ENCODE results near the gene ATP11A. TPM values are rescaled to one million over a fixed set of nuclear protein-coding genes. Genes with fewer than 3 reads are reported as not detected.

ATP11A gene
- total RNA-seq, 2 donors from 2014 or later: 122 to 140 TPM

DNA sequence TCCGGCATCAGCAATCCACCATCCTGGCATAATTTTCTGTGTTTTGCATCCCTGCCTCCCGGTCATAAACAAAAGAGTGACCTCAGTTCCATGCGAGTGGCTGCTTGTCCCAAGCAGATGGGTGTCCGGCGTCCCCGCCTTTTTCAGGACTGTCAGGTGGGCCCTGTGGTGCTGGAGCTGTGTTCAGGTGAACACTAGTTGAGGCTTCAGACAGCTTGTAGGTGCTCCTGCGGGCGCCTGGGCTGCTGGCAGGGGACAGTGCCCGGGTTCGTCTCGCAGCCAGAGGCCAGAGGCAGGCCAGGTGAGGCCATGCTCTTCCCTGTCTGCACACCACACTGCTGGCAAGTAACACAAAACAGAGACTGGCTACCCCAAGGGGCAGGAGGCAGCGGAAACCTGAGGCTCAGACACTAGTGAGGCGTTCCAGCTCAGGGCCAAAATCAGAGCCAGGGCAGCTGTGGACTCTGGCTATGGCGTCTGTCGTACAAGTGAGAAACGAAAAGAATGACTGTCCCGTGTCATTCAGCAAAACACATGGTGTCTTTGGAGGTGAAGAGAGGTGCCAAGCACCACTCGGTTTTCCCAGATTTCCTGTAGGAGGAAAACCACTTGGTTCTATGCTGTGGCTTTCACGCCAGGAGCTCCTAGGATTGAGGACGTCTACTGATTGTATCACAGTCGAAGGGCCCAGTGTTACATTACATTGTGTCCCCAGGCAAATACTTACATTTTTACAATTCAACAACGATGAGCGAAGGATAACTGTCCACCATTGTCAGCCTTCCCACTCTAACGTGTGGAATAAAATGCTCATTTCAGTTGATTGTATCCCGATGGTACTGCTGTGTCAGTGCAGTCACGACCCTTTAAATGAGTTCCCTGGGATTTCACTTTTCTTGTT is 104.0 kb downstream of the ATP11A start:
- Histone ChIP-seq H3K4me3 (ENCODE audit: low read length) (no peak overlapping the region), H3K27me3 (ENCODE audit: control insufficient read depth, insufficient read depth, low read length, poor library complexity, severe bottlenecking) (no peaks in the 10 kb centered on the region), H3K9ac (ENCODE audit: extremely low read depth, low read length, poor library complexity, severe bottlenecking) (no peak overlapping the region), H3K27ac (ENCODE audit: low read depth, low read length) (no peak overlapping the region), H3K4me1 (ENCODE audit: control insufficient read depth, insufficient read depth, low read length) (peaks cover 5% of the 10 kb centered on the region), H3K9me3 (ENCODE audit: control insufficient read depth, low read length) (peaks cover 52% of the 10 kb centered on the region), H3K36me3 (ENCODE audit: control insufficient read depth, insufficient read depth, low read length) (peaks cover 71% of the 10 kb centered on the region)
- Mint-ChIP-seq H3K27ac (no peak overlapping the region), H3K9me3 (peaks cover 42% of the 10 kb centered on the region), H3K36me3 (ENCODE audit: low read depth) (peaks cover 86% of the 10 kb centered on the region), H3K27me3 (ENCODE audit: insufficient read depth) (no peaks in the 10 kb centered on the region), H3K4me3 (no peak overlapping the region), H3K4me1 (peaks cover 11% of the 10 kb centered on the region)
- DNase-seq: no peak
- WGBS, 2 experiments (ENCODE audit: insufficient coverage in 1 of 2, insufficient read length in 1 of 2): 95 to 96% methylated on average over 18 to 26 of the region's 26 CpGs
- TF ChIP-seq, protein P1, sequence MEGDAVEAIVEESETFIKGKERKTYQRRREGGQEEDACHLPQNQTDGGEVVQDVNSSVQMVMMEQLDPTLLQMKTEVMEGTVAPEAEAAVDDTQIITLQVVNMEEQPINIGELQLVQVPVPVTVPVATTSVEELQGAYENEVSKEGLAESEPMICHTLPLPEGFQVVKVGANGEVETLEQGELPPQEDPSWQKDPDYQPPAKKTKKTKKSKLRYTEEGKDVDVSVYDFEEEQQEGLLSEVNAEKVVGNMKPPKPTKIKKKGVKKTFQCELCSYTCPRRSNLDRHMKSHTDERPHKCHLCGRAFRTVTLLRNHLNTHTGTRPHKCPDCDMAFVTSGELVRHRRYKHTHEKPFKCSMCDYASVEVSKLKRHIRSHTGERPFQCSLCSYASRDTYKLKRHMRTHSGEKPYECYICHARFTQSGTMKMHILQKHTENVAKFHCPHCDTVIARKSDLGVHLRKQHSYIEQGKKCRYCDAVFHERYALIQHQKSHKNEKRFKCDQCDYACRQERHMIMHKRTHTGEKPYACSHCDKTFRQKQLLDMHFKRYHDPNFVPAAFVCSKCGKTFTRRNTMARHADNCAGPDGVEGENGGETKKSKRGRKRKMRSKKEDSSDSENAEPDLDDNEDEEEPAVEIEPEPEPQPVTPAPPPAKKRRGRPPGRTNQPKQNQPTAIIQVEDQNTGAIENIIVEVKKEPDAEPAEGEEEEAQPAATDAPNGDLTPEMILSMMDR (conservative IDR thresholded peaks at IDR 0.05): no peak

DNA sequence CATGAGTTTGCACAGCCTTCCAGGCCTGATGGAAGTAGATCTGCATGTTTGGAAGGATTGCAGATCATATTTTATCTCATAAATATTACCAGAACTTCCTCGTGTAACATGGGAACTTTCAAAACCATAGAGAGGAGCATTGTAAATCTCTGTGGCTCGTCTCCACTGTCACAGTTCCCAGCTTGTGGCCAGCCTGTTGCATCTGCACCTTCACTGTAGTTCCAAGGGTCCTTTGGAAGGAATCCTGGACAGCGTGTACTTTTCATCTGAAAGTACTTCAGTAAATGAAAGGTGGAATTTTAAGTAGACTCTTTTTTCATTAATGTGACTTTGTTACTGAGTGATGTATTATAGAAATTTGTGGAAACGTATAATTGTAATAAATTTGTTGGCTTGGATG is 105.4 kb downstream of the ATP11A start:
- Mint-ChIP-seq H3K4me1 (peaks cover 11% of the 10 kb centered on the region), H3K36me3 (ENCODE audit: low read depth) (peaks cover 86% of the 10 kb centered on the region), H3K9me3 (peaks cover 43% of the 10 kb centered on the region), H3K27ac (no peak overlapping the region), H3K4me3 (no peak overlapping the region), H3K27me3 (ENCODE audit: insufficient read depth) (no peaks in the 10 kb centered on the region)
- WGBS, 2 experiments (ENCODE audit: insufficient coverage in 1 of 2, insufficient read length in 1 of 2): 88 to 93% methylated on average over 4 of the region's 4 CpGs
- Histone ChIP-seq H3K27me3 (ENCODE audit: control insufficient read depth, insufficient read depth, low read length, poor library complexity, severe bottlenecking) (no peaks in the 10 kb centered on the region), H3K36me3 (ENCODE audit: control insufficient read depth, insufficient read depth, low read length) (peaks cover 64% of the 10 kb centered on the region), H3K9me3 (ENCODE audit: control insufficient read depth, low read length) (peaks cover 51% of the 10 kb centered on the region), H3K4me1 (ENCODE audit: control insufficient read depth, insufficient read depth, low read length) (peaks cover 5% of the 10 kb centered on the region), H3K9ac (ENCODE audit: extremely low read depth, low read length, poor library complexity, severe bottlenecking) (no peak overlapping the region), H3K4me3 (ENCODE audit: low read length) (no peak overlapping the region), H3K27ac (ENCODE audit: low read depth, low read length) (no peak overlapping the region)
- TF ChIP-seq, protein P1 (conservative IDR thresholded peaks at IDR 0.05): no peak
- no peak for DNase-seq

DNA sequence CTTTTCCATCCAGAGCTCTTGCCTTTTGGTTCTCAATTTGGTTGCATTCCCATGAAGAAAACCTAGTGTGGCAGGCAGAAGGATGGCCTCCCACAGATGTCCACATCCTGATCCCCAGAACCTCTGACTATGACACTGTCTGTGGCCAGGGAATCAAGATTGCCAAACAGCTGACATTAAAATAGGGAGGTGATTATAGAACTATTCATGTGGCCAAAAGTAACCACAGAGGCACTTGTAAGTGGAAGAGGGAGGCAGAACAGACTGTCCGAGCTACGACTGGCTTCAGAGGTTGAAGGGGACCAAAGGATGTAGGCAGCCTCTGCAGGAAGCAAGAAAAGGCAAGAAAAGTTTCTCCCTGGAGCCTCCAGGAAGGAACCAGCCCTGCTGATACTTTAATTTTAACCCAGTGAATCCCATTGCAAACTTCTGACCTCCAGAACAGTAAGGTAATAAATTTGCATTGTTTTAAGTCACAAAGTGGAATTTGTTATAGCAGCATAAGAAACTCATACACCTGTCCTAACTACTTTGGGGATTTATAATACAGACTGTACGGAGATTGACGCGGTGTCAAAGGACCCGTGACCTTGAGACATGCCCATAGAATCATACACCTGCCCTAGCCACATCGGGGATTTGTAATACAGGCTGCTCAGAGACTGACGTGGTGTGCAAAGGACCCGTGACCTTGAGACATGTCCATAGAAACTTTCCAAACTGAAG is 106.5 kb downstream of the ATP11A start:
- Mint-ChIP-seq H3K36me3 (ENCODE audit: low read depth) (peaks cover 83% of the 10 kb centered on the region), H3K27me3 (ENCODE audit: insufficient read depth) (no peaks in the 10 kb centered on the region), H3K4me3 (no peak overlapping the region), H3K9me3 (peaks cover 38% of the 10 kb centered on the region), H3K27ac (no peak overlapping the region), H3K4me1 (peaks cover 11% of the 10 kb centered on the region)
- Histone ChIP-seq H3K9me3 (ENCODE audit: control insufficient read depth, low read length) (peaks cover 43% of the 10 kb centered on the region), H3K4me1 (ENCODE audit: control insufficient read depth, insufficient read depth, low read length) (peaks cover 5% of the 10 kb centered on the region), H3K27me3 (ENCODE audit: control insufficient read depth, insufficient read depth, low read length, poor library complexity, severe bottlenecking) (no peaks in the 10 kb centered on the region), H3K27ac (ENCODE audit: low read depth, low read length) (no peak overlapping the region), H3K4me3 (ENCODE audit: low read length) (no peak overlapping the region), H3K9ac (ENCODE audit: extremely low read depth, low read length, poor library complexity, severe bottlenecking) (no peak overlapping the region), H3K36me3 (ENCODE audit: control insufficient read depth, insufficient read depth, low read length) (peaks cover 55% of the 10 kb centered on the region)
- TF ChIP-seq, protein P1 (conservative IDR thresholded peaks at IDR 0.05): no peak
- DNase-seq: no peak
- 94 to 97% methylated on average over 9 of the region's 9 CpGs for WGBS, 2 experiments (ENCODE audit: insufficient coverage in 1 of 2, insufficient read length in 1 of 2)

Measured in endodermal cell (in vitro differentiated cells).